HepG2 (cell line): Measurements from ENCODE around the gene PKD2L2. TPM values are rescaled to one million over a fixed set of nuclear protein-coding genes. Genes with fewer than 3 reads are reported as not detected.

Experiments used
- ATAC-seq: fragments of 200-7000 bp; cut with Tn5 transposase; 3 replicates; pipeline ENCODE4 v1.9.1; 2020; ENCODE audit warnings: mild to moderate bottlenecking, moderate library complexity
- BruUV-seq: library from RNA; stranded (reverse); fragments of 400-500 nt; replicated peaks from 2 replicates; lab custom pipeline; 2021; lab: Mats Ljungman, UMichigan
- CTCF ChIA-PET: fragments of 300-600 bp; formaldehyde crosslinking; extraction: SDS; loops from one replicate; lab custom pipeline; 2021; ENCODE audit warnings: low total read pairs, inconsistent platforms, low intra/inter-chr PET ratio; lab: Yijun Ruan, JAX
- POLR2A ChIA-PET: fragments of 350-600 bp; sonication (Branson Sonifier 250); formaldehyde crosslinking; loops from one replicate; lab custom pipeline; 2020; ENCODE audit warnings: antibody characterized with exemption, inconsistent platforms; lab: Yijun Ruan, JAX
- DNase-seq: peaks from one replicate; pipeline ENCODE4 v3.0.0-alpha.2; 2015; ENCODE audit warnings: low spot score
- FAIRE-seq: peaks from 3 replicates; lab custom pipeline; 2011; peaks lifted over from hg19 to GRCh38; lab: Jason Lieb, UNC
- H2AFZ ChIP-seq: one replicate; pipeline ENCODE4 v1.6.1; 2011; ENCODE audit warnings: low read length, inconsistent platforms
- H3K27ac ChIP-seq: fragments of 300-600 bp; 3 replicates; pipeline ENCODE4 v1.8.0; 2011; ENCODE audit warnings: mixed run types, mild to moderate bottlenecking, mixed read lengths, low read length, inconsistent platforms; ENCODE audit not compliant: insufficient read depth; ENCODE audit errors: extremely low read length
- H3K27me3 ChIP-seq, 2 experiments: fragments of 200-600 bp in 1 of 2; 2 replicates in 1 of 2; 3 replicates in 1 of 2; pipeline versions ENCODE4 v1.6.0 to v1.8.0; 2011; ENCODE audit warnings: low read length in 2 of 2, mild to moderate bottlenecking in 2 of 2, moderate library complexity in 2 of 2, inconsistent platforms in 1 of 2; ENCODE audit not compliant: insufficient read depth in 2 of 2, control insufficient read depth in 1 of 2
- H3K36me3 ChIP-seq, 2 experiments: fragments of 200-600 bp in 1 of 2; replicated peaks in 1 of 2; 2 replicates in 1 of 2; 3 replicates in 1 of 2; pipeline versions ENCODE4 v1.5.1 to v1.8.0; 2011; ENCODE audit warnings: low read length in 2 of 2, inconsistent platforms in 1 of 2; ENCODE audit not compliant: insufficient read depth in 2 of 2, control insufficient read depth in 1 of 2
- H3K4me1 ChIP-seq: 2 replicates; pipeline ENCODE4 v1.5.1; 2012; ENCODE audit warnings: low read length, inconsistent platforms; ENCODE audit not compliant: insufficient read depth
- H3K4me2 ChIP-seq: 2 replicates; pipeline ENCODE4 v1.6.0; 2011; ENCODE audit warnings: low read depth, low read length, inconsistent platforms
- H3K4me3 ChIP-seq, 3 experiments: fragments of 200-600 bp in 1 of 3; sonication (generic), shearing (Covaris generic) in 1 of 3; replicated peaks in 1 of 3; 2 replicates each; pipeline ENCODE4 v1.5.1; 2011 to 2016; ENCODE audit warnings: low read length in 3 of 3, inconsistent platforms in 2 of 3, low read depth in 2 of 3, mild to moderate bottlenecking in 2 of 3, control low read depth in 1 of 3, mixed read lengths in 1 of 3; ENCODE audit not compliant: insufficient read depth in 1 of 3
- H3K79me2 ChIP-seq: one replicate; pipeline ENCODE4 v1.6.1; 2011; ENCODE audit warnings: low read length, inconsistent platforms; ENCODE audit not compliant: insufficient read depth
- H3K9ac ChIP-seq: 2 replicates; pipeline ENCODE4 v1.6.0; 2011; ENCODE audit warnings: mild to moderate bottlenecking, low read depth, low read length, inconsistent platforms; ENCODE audit not compliant: insufficient read depth
- H3K9me3 ChIP-seq: 2 replicates; pipeline ENCODE4 v1.5.1; 2012; ENCODE audit warnings: mild to moderate bottlenecking, low read length
- H4K20me1 ChIP-seq: 2 replicates; pipeline ENCODE4 v1.6.0; 2011; ENCODE audit warnings: inconsistent platforms, mild to moderate bottlenecking, low read length, moderate library complexity; ENCODE audit not compliant: insufficient read depth
- MAFF ChIP-seq: IDR thresholded peaks from 2 replicates; pipeline ENCODE4 v1.6.1; 2011; ENCODE audit warnings: low read depth, low read length, improper control_type of control experiment
- MAFK ChIP-seq, 2 experiments: IDR thresholded peaks in 1 of 2; conservative IDR thresholded peaks in 1 of 2; 2 replicates each; pipeline ENCODE4 v1.6.1; 2011; ENCODE audit warnings: improper control_type of control experiment in 2 of 2, low read length in 2 of 2
- RAD51 ChIP-seq: fragments of 450-650 bp; IDR thresholded peaks from 2 replicates; pipeline ENCODE4 v1.6.1; 2016; ENCODE audit warnings: borderline replicate concordance
- ZNF414 ChIP-seq: sonication (generic); formaldehyde crosslinking; IDR thresholded peaks from 2 replicates; pipeline ENCODE4 v1.5.0; 2020; ENCODE audit warnings: missing genetic modification reagents
- WGBS: methylation state at CpG from one replicate; pipeline ENCODE4 v1.1.6; 2017; ENCODE audit warnings: low lambda C conversion rate; 5-methylcytosine and 5-hydroxymethylcytosine counted together
- in situ Hi-C: cut with HindIII; loops from 2 replicates; pipeline ENCODE4 v1.10.0; 2017; ENCODE audit warnings: low pct_unique_long_range_greater_than_20kb; ENCODE audit not compliant: extremely low pct_ligation_motif_present
- intact Hi-C: fragments of 100-400 bp; cut with micrococcal nuclease; formaldehyde crosslinking; loops from one replicate; pipeline ENCODE4 v1.10.0; 2022; ENCODE audit not compliant: unreplicated experiment
- polyA plus RNA-seq, 8 experiments: library from polyadenylated mRNA; depleted of rRNA in 3 of 8; stranded (reverse) in 7 of 8; unstranded in 1 of 8; fragments of >200 nt; fragmentation: Illumina TruSeq in 4 of 8; extraction: Trizol in 4 of 8; gene quantifications; 2 replicates each; pipeline versions ENCODE4 v1.2.1 to v1.2.3, GENCODE V29; 2011 to 2016; ENCODE audit warnings: low read depth in 4 of 8, missing spikeins in 1 of 8, mixed read lengths in 1 of 8; ENCODE audit not compliant: insufficient read depth in 1 of 8
- total RNA-seq, 5 experiments: library from RNA; depleted of rRNA; stranded (reverse); fragments of >200 nt; fragmentation: Illumina TruSeq; extraction: Trizol; gene quantifications; 2 replicates each; pipeline ENCODE4 v1.2.3, GENCODE V29; 2016; ENCODE audit warnings: low read depth in 1 of 5

PKD2L2 gene
- total and polyA plus RNA-seq, 2 of the 13 experiments (the other 11 are each of a cell fraction or from before 2014, with no cell fraction given): not detected

- no peak overlapping the region for H3K4me2 ChIP-seq
- H3K36me3 ChIP-seq: peaks cover 16 to 91% of the 10 kb centered on the region in 2 experiments
- no peak for ATAC-seq
- no peaks in the 10 kb centered on the region for H4K20me1 ChIP-seq
- H3K9me3 ChIP-seq: no peaks in the 10 kb centered on the region
- POLR2A ChIA-PET: no interaction called here
- no peak overlapping the region for H3K4me3 ChIP-seq
- no peaks in the 10 kb centered on the region for H3K27me3 ChIP-seq
- H3K27ac ChIP-seq: no peak overlapping the region
- FAIRE-seq: no peak
- TF ChIP-seq MAFK (conservative IDR thresholded peaks at IDR 0.05 in 1 of 2, IDR thresholded peaks at IDR 0.05 in 1 of 2; ENCODE audit: low read length in 2 of 2) (peak; percentile 84 to 89), RAD51 (no peak), MAFF (peak; percentile 83)
- TF ChIP-seq, all 625 proteins: peak for 2
- DNase-seq: no peak
- CTCF ChIA-PET: no interaction called here
- Histone ChIP-seq H3K79me2 (no peaks in the 10 kb centered on the region), H3K4me1 (no peaks in the 10 kb centered on the region), H3K9ac (no peak overlapping the region), H2AFZ (no peak overlapping the region)
- BruUV-seq: no TSS peak
- intact Hi-C loops: no loop called here
- WGBS: 94% methylated on average over 1 of the region's 1 CpG
- in situ Hi-C loops: no loop called here
Measured at GRCh38 chr5:137945825-137946224, 56.6 kb downstream of the PKD2L2 start.

- Histone ChIP-seq H3K9ac (no peak overlapping the region), H4K20me1 (no peaks in the 10 kb centered on the region), H3K36me3 (peaks cover 17 to 54% of the 10 kb centered on the region in 2 experiments; a peak in 4 of 5 replicates)
- POLR2A ChIA-PET: no interaction called here
- in situ Hi-C loops: no loop called here
- TF ChIP-seq ZNF414 (CRISPR knock-in tag): no peak
- TF ChIP-seq, all 625 proteins: peak for 0
- DNase-seq (no peak), FAIRE-seq (no peak), ATAC-seq (no peak)
- intact Hi-C loops: no loop called here
- CTCF ChIA-PET: no interaction called here
- no peak overlapping the region for H3K27ac ChIP-seq
- H3K27me3 ChIP-seq: no peaks in the 10 kb centered on the region
- BruUV-seq: no TSS peak
- WGBS: 96% methylated on average over 9 of the region's 9 CpGs
- H3K4me1 ChIP-seq: no peaks in the 10 kb centered on the region
- no peak overlapping the region for H2AFZ ChIP-seq
- no peak overlapping the region for H3K4me2 ChIP-seq
- no peaks in the 10 kb centered on the region for H3K9me3 ChIP-seq
- no peaks in the 10 kb centered on the region for H3K79me2 ChIP-seq
- no peak overlapping the region for H3K4me3 ChIP-seq
Measured at GRCh38 chr5:137954131-137954879, 65.0 kb downstream of the PKD2L2 start.
